Measurements from ENCODE around the gene SMIM20.

The SMIM20 gene

DNA sequence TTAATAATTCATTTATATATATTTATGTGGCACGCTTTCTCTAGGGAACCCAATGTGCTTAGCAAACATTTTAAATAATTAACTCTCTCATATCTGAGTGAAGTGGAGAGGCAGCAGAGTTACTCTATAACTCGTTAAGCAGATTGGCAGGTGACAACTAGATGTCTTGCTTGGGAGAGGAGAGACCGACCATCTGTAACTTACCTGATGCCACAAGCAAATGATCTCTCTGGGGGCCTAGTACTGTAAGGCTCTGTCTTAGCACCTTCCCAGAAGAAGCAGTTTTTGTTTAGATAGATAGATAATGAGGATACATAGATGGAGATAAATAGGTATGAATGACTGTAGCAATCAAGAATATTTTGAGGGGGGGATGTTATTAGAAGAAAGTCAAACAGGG lies 39.4 kb upstream of the SMIM20 start:
- TF ChIP-seq, protein P1, sequence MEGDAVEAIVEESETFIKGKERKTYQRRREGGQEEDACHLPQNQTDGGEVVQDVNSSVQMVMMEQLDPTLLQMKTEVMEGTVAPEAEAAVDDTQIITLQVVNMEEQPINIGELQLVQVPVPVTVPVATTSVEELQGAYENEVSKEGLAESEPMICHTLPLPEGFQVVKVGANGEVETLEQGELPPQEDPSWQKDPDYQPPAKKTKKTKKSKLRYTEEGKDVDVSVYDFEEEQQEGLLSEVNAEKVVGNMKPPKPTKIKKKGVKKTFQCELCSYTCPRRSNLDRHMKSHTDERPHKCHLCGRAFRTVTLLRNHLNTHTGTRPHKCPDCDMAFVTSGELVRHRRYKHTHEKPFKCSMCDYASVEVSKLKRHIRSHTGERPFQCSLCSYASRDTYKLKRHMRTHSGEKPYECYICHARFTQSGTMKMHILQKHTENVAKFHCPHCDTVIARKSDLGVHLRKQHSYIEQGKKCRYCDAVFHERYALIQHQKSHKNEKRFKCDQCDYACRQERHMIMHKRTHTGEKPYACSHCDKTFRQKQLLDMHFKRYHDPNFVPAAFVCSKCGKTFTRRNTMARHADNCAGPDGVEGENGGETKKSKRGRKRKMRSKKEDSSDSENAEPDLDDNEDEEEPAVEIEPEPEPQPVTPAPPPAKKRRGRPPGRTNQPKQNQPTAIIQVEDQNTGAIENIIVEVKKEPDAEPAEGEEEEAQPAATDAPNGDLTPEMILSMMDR (IDR thresholded peaks at IDR 0.05; ENCODE audit: low read depth, low read length, poor library complexity, severe bottlenecking) = no peak
- no peak for TF ChIP-seq EZH2phosphoT487 (IDR thresholded peaks at IDR 0.05; ENCODE audit: borderline replicate concordance, low read length)
- H3K27ac ChIP-seq (ENCODE audit: low read depth, low read length) = peak overlapping the region; percentile 98
- H3K79me2 ChIP-seq (ENCODE audit: control insufficient read depth, low read length) = peaks cover 23% of the 10 kb centered on the region
- H3K4me2 ChIP-seq (ENCODE audit: low read length) = peak overlapping the region; percentile 96
- peaks cover 88% of the 10 kb centered on the region for H3F3A ChIP-seq (ENCODE audit: control insufficient read depth, insufficient read depth)
- H3K9me3 ChIP-seq (ENCODE audit: control insufficient read depth, insufficient read depth, low read length) = no peaks in the 10 kb centered on the region
- H3K4me3 ChIP-seq (ENCODE audit: low read length) = peak overlapping the region; percentile 55
- H3K27me3 ChIP-seq (ENCODE audit: control insufficient read depth, low read length) = no peaks in the 10 kb centered on the region
- H4K20me1 ChIP-seq (ENCODE audit: control insufficient read depth, insufficient read depth, low read depth, low read length) = no peaks in the 10 kb centered on the region
- H3K4me1 ChIP-seq (ENCODE audit: control insufficient read depth, low read length) = peaks cover 100% of the 10 kb centered on the region
- H3K36me3 ChIP-seq (ENCODE audit: control insufficient read depth, low read length) = peaks cover 10% of the 10 kb centered on the region
- no peaks in the 10 kb centered on the region for H3K9me2 ChIP-seq (replicated peaks; ENCODE audit: control insufficient read depth, low read length)

DNA sequence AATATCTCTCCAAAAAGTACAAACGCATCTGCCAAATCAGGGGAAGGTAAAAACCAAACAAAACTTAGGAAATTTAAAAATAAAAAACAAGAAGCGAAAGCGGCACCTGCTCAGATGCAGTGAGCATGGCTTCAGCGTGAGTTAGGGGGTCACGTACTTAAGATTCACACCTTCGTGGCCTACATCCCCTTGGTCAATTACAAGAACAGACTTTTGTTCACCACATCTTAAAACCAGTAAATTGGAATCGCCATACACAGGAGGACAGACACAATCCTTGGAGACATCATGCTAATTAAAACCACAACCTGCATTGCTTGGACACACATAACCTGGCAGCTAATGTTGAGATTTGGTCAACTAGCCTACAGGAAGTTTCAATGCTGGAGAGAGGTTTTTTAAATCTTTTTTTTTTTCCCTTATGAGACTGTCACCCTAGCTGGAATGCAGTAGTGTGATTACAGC lies 38.7 kb upstream of the SMIM20 start:
- peak overlapping the region; percentile 96 for H3K4me2 ChIP-seq (ENCODE audit: low read length)

DNA sequence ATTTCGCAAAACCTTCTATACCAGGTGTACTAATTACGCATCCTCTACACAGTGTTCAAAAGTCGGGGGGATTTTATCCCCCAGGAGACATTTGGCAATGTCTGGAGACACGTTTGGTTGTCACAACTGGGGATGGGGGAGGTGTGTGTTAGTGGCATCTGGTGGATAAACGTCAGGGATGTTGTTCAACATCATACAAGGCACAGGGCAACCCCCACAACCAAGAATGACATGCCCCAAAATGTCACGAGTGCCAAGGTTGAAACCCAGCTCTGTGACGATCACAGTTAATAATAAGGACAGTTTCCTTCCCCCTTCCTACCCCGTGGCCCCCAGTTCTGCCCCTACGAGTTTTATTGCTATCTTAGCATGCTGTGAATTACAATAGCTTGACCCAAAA lies 35.3 kb upstream of the SMIM20 start:
- H3K4me1 ChIP-seq (ENCODE audit: control insufficient read depth, low read length) = peaks cover 100% of the 10 kb centered on the region

More for the DNA sequence above, 38.7 kb upstream of the SMIM20 start:
- Histone ChIP-seq H3K4me1 (ENCODE audit: control insufficient read depth, low read length) (peaks cover 100% of the 10 kb centered on the region), H3K4me3 (ENCODE audit: low read length) (peak overlapping the region; percentile 55), H3K36me3 (ENCODE audit: control insufficient read depth, low read length) (peaks cover 7% of the 10 kb centered on the region), H4K20me1 (ENCODE audit: control insufficient read depth, insufficient read depth, low read depth, low read length) (no peaks in the 10 kb centered on the region), H3K79me2 (ENCODE audit: control insufficient read depth, low read length) (peaks cover 19% of the 10 kb centered on the region), H3K27me3 (ENCODE audit: control insufficient read depth, low read length) (no peaks in the 10 kb centered on the region), H3F3A (ENCODE audit: control insufficient read depth, insufficient read depth) (peaks cover 88% of the 10 kb centered on the region), H3K27ac (ENCODE audit: low read depth, low read length) (peak overlapping the region; percentile 98), H3K9me3 (ENCODE audit: control insufficient read depth, insufficient read depth, low read length) (no peaks in the 10 kb centered on the region), H3K9me2 (replicated peaks; ENCODE audit: control insufficient read depth, low read length) (no peaks in the 10 kb centered on the region)
- TF ChIP-seq, protein P1 (IDR thresholded peaks at IDR 0.05; ENCODE audit: low read depth, low read length, poor library complexity, severe bottlenecking) = no peak
- TF ChIP-seq EZH2phosphoT487 (IDR thresholded peaks at IDR 0.05; ENCODE audit: borderline replicate concordance, low read length) = no peak

More for the DNA sequence above, 35.3 kb upstream of the SMIM20 start:
- Histone ChIP-seq H3K4me3 (ENCODE audit: low read length) (peak overlapping the region; percentile 53), H3K4me2 (ENCODE audit: low read length) (peak overlapping the region; percentile 69), H3K27me3 (ENCODE audit: control insufficient read depth, low read length) (no peaks in the 10 kb centered on the region), H3K36me3 (ENCODE audit: control insufficient read depth, low read length) (peaks cover 7% of the 10 kb centered on the region), H4K20me1 (ENCODE audit: control insufficient read depth, insufficient read depth, low read depth, low read length) (no peaks in the 10 kb centered on the region), H3K27ac (ENCODE audit: low read depth, low read length) (peak overlapping the region; percentile 98), H3K9me3 (ENCODE audit: control insufficient read depth, insufficient read depth, low read length) (no peaks in the 10 kb centered on the region), H3K79me2 (ENCODE audit: control insufficient read depth, low read length) (peaks cover 6% of the 10 kb centered on the region; the same call in 1 of the 2 replicates), H3K9me2 (replicated peaks; ENCODE audit: control insufficient read depth, low read length) (no peaks in the 10 kb centered on the region), H3F3A (ENCODE audit: control insufficient read depth, insufficient read depth) (peaks cover 71% of the 10 kb centered on the region)
- no peak for TF ChIP-seq EZH2phosphoT487 (IDR thresholded peaks at IDR 0.05; ENCODE audit: borderline replicate concordance, low read length)
- TF ChIP-seq, protein P1 (IDR thresholded peaks at IDR 0.05; ENCODE audit: low read depth, low read length, poor library complexity, severe bottlenecking) = no peak

Measured in DOHH2 (cell line).